GM19324 (cell line): Measurements from ENCODE around the gene IMMP1L.

Experiments used
- ATAC-seq: cut with Tn5 transposase; IDR thresholded peaks from one replicate; pipeline ENCODE4 v1.9.1; 2021; ENCODE audit warnings: mild to moderate bottlenecking, moderate library complexity; ENCODE audit not compliant: unreplicated experiment, low FRiP score

The IMMP1L gene

GRCh38 chr11:31477528-31478222 lies 31.7 kb downstream of the IMMP1L start:
- no peak for ATAC-seq

- no peak for ATAC-seq
These were observed 35.3 kb downstream of the IMMP1L start for GRCh38 chr11:31474083-31474482.

GRCh38 chr11:31464436-31464835 lies 45.0 kb downstream of the IMMP1L start:
- no peak for ATAC-seq

DNA sequence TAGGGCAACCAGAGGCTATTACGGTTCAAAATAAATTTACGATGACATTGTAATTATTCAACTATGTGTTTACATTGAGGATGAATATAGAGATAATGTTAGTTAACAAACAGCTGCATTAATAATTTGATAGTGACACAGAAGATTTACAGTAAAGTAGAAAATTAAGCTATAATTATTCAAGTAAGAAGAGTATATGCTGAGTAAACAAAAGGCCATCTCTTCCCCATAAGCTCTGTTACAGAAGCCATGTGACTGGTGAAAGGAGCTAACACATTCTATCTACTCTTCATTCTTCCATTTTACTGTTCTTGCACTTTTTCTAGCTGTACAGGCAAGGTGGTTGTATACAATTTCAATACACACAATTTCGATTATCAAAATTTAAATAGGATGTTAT lies 54.2 kb downstream of the IMMP1L start:
- ATAC-seq = no peak

- ATAC-seq = no peak
These were observed 58.6 kb downstream of the IMMP1L start for GRCh38 chr11:31450841-31451240.

DNA sequence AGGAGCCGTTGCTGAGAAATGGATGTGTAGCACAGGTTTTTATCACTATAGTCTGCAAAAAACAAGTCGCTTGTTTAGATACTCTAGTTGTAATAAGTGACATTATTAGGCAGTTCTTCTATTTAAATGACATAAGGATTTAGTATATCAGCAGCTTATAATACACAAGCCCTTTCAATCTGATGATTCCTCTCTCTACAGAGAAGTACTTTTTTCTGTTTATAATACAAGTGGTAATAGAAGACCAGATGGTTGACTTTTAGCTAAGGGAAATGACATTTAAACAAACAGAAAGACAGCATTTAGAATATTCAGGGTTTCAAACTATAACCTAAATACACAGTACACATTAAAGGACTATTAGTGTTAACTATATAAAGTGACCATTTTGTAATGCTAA lies 60.4 kb downstream of the IMMP1L start:
- no peak for ATAC-seq

DNA sequence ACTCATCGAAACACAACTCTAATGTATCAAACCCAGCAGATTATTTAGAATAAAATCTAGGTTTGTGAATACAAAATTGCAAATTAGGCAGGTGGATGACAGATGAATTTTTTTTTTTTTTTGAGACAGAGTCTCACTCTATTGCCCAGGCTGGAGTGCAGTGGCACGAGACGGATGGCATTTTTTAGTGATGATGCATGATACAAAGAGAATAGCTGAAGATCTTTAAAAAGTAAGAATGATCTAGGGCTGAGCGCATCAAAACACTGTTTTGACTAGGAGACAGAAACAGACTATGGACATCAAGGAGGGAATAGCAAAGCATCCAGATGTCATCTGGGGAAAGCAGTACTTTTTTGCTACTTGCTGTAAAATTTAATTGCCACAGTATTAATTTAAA lies 63.8 kb downstream of the IMMP1L start:
- no peak for ATAC-seq

- ATAC-seq = no peak
These were observed 65.6 kb downstream of the IMMP1L start for GRCh38 chr11:31443802-31444201.

DNA sequence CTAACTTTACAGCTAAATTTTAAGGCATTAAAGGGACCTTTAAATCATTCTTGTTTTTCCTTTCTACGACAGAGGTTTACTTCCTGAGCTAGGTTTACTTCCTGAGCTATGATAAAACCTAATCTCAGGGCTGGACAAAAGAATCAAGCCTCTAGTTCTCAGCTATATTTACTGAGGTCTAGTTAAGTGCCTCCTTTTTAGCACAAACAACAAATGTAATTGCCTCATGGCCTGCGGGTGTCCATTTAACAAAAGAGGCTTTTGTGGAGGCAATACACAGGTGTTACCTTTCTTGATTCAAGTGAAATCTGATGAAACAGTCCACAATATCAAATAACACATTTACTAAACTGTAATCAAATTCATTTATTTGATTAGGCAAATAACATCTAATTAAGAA lies 67.3 kb downstream of the IMMP1L start:
- ATAC-seq = no peak

DNA sequence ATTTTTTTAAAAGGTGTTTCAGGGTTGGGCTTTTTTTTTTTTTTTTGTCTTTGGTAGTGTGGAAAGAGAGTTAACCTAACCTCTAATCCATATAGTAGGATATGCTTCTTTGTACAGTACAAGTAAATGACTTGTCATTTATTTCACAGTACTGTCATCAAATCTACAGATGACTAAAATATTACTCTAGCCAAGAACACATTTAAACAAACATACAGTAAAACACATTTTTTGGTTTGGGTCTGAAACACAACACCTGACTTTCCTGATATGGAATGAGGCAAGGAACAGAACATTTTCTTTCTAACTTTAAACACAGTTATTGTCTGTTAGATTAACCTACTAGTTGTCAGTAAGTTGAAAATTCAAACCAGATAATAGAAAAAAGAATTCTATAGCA lies 68.1 kb downstream of the IMMP1L start:
- no peak for ATAC-seq

DNA sequence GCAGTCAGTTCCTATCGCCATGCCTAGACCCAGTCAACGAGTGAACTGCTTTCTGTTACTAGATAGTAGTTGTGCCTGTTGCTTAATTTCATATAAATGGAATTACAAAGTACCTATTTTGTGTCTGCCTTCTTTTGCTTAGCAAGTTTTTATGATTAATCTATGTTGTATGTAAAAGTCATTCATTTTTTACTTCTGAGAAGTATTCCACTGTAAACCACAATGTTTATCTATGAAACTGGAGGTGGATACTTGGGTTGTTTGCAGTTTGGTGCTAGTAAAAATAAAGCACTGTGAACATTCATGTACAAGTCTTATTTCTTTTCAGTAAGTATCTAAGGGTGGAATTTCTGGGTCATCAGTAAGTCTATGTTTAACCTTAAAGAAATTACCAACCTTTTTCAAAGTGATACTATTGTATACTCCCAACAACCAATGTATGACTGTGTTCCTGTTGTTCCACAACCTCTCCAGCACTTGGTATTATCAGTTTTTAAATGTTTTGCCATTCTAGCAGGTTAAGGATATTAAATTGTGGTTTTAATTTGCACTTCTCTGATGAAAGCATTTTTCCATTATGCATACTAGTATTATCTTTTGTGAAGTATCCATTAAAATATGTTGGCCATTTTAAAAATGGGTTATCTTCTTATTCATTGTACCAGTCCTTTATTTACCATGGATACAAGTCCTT lies 71.5 kb downstream of the IMMP1L start:
- ATAC-seq = no peak

DNA sequence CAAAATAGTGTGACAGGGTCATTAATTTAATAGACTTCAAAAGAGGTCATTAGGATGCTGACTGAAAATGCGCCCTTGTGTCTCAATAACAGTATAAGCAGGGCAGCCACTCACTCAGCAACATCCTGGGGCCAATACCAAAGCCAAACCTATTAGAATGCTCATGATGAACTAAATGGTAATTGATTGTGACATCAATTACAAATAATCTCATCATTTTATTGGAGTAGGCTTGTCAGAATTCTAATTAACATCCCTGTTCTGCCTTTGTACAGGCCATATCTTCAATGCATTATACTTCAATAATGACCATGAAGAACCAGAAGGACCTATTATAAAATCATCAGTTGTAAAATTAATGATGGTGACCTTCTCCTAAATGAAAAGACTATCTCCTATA lies 75.6 kb downstream of the IMMP1L start:
- no peak for ATAC-seq

DNA sequence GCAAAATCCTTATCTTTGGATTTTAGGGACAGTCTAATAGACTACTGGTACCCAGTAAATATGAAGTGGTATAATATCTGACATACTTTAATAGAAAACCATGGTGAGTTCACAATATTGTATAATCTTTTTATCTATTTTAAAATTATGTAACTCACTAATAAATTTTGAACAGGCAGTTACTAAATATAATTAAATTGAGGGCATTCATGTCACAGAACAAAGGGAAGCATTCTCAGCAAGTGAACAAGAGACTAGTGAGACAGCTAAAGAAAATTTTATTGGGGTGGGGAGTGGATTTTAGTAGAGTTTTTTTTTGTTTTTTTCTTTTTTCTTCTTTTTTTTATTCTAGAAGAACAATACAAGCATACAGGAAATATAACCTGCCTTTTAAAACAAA lies 84.8 kb downstream of the IMMP1L start:
- no peak for ATAC-seq

GRCh38 chr11:31422703-31423102 lies 86.7 kb downstream of the IMMP1L start:
- ATAC-seq = no peak

GRCh38 chr11:31421820-31422219 lies 87.6 kb downstream of the IMMP1L start:
- ATAC-seq = no peak

- no peak for ATAC-seq
These were observed 89.8 kb downstream of the IMMP1L start for GRCh38 chr11:31419669-31420068.

- ATAC-seq = no peak
These were observed 90.3 kb downstream of the IMMP1L start for GRCh38 chr11:31419138-31419537.

DNA sequence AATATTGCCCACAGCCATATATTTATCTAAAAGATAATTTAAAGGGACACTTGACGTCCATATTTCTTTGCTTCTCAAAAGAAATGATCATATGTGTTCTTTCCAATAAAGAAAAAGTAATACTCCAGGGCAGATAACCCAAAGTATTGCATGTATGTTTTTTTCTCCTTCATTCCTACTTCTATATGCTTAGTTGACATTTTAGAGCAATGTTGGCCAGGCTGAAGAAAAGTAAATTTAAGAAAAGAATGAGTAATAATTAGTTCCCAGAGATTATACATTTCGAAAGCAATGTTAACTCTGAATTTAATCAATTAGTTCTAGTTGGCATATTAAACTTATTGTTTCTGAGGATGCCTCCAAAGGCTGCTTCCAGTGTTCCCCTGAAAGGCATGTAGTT lies 91.6 kb downstream of the IMMP1L start:
- ATAC-seq = no peak

- no peak for ATAC-seq
These were observed 92.1 kb downstream of the IMMP1L start for GRCh38 chr11:31417357-31417756.

GRCh38 chr11:31415435-31415834 lies 94.0 kb downstream of the IMMP1L start:
- ATAC-seq = no peak

DNA sequence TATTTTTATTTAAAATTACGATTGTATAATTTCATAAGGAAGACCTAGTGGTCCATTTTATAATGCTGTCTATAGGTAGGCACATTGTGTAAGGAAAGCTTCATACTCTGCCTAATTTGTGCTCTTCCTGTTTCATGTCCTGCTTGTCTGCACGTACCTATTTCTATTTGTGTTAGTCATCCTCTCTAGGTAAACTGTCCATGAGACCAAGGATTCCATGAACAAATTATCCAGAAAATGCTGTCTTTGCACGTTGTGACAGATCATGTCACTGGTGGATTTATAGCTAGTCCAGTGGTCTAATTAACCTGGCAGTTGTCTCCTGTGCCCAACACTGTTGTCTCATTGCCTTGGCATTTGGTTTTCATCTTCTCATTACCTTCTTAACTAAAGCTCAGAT lies 95.1 kb downstream of the IMMP1L start:
- ATAC-seq = no peak

- no peak for ATAC-seq
These were observed 96.5 kb downstream of the IMMP1L start for GRCh38 chr11:31412946-31413345.
